GM12801 (cell line): Measurements from ENCODE around the gene FAM210B.

ENCODE experiments used
- CTCF ChIP-seq: IDR thresholded peaks from one replicate; pipeline ENCODE4 v1.5.1; 2011; ENCODE audit warnings: control low read depth; ENCODE audit not compliant: insufficient read length; ENCODE audit errors: extremely low read depth

The FAM210B gene

GRCh38 chr20:56328861-56329260 is 29.9 kb upstream of the FAM210B start:
- TF ChIP-seq CTCF, result no peak

- no peak for TF ChIP-seq CTCF
Observed at GRCh38 chr20:56342783-56343182, 16.0 kb upstream of the FAM210B start.

GRCh38 chr20:56343861-56344381 is 14.9 kb upstream of the FAM210B start:
- TF ChIP-seq CTCF, result no peak

- no peak for TF ChIP-seq CTCF
Observed at GRCh38 chr20:56345911-56346310, 12.9 kb upstream of the FAM210B start.

GRCh38 chr20:56347628-56348304 is 11.0 kb upstream of the FAM210B start:
- TF ChIP-seq CTCF, result no peak

- TF ChIP-seq CTCF, result no peak
Observed at GRCh38 chr20:56348305-56348693, 10.5 kb upstream of the FAM210B start.

GRCh38 chr20:56348746-56349145 is 10.0 kb upstream of the FAM210B start:
- no peak for TF ChIP-seq CTCF

GRCh38 chr20:56350842-56351241 is 7.9 kb upstream of the FAM210B start:
- TF ChIP-seq CTCF, result no peak
